Osteoblast (primary cell): ENCODE measurements around the gene IL34. TPM values are rescaled to one million over a fixed set of nuclear protein-coding genes. Genes with fewer than 3 reads are reported as not detected.
"Not testable (repeated sequence)": the region's sequence is repeated elsewhere in the genome, so short reads cannot be mapped to it uniquely, and the experiment has no call there.

Source experiments
- DNase-seq: peaks from one replicate; pipeline ENCODE4 v3.0.0; 2011; ENCODE audit warnings: low spot score, mixed read lengths; ENCODE audit not compliant: insufficient read length; ENCODE audit errors: missing footprints
- H2AFZ ChIP-seq: 2 replicates; pipeline ENCODE4 v1.6.0; 2011; ENCODE audit warnings: mild to moderate bottlenecking, low read length
- H3K27ac ChIP-seq: 2 replicates; pipeline ENCODE4 v1.5.1; 2011; ENCODE audit warnings: mild to moderate bottlenecking, low read depth, low read length, moderate library complexity
- H3K27me3 ChIP-seq: 2 replicates; pipeline ENCODE4 v1.6.0; 2012; ENCODE audit warnings: mild to moderate bottlenecking, control low read depth, inconsistent platforms, low read length, moderate library complexity; ENCODE audit not compliant: insufficient read depth
- H3K36me3 ChIP-seq: 2 replicates; pipeline ENCODE4 v1.5.1; 2011; ENCODE audit warnings: mild to moderate bottlenecking, low read length, control low read depth, moderate library complexity; ENCODE audit not compliant: insufficient read depth
- H3K4me1 ChIP-seq: 2 replicates; pipeline ENCODE4 v1.5.1; 2011; ENCODE audit warnings: mild to moderate bottlenecking, low read length, control low read depth, moderate library complexity; ENCODE audit not compliant: insufficient read depth
- H3K4me2 ChIP-seq: 2 replicates; pipeline ENCODE4 v1.6.0; 2011; ENCODE audit warnings: mild to moderate bottlenecking, low read length; ENCODE audit not compliant: insufficient read depth
- H3K4me3 ChIP-seq: fragments of 200-600 bp; sonication (generic); 3 replicates; pipeline ENCODE4 v1.5.1; 2012; ENCODE audit warnings: mild to moderate bottlenecking, low read length, inconsistent platforms; ENCODE audit not compliant: insufficient read depth
- H3K79me2 ChIP-seq: 2 replicates; pipeline ENCODE4 v1.6.0; 2012; ENCODE audit warnings: mild to moderate bottlenecking, low read length, control low read depth, inconsistent platforms; ENCODE audit not compliant: insufficient read depth
- H3K9me3 ChIP-seq: 2 replicates; pipeline ENCODE4 v1.5.1; 2011; ENCODE audit warnings: low read depth, low read length, control low read depth
- H4K20me1 ChIP-seq: 2 replicates; pipeline ENCODE4 v1.6.0; 2012; ENCODE audit warnings: mild to moderate bottlenecking, low read length, control low read depth; ENCODE audit not compliant: insufficient read depth
- CTCF ChIP-seq: IDR thresholded peaks from 2 replicates; pipeline ENCODE4 v1.5.1; 2011; ENCODE audit warnings: mild to moderate bottlenecking, low read depth, low read length, moderate library complexity; ENCODE audit errors: extremely low read depth
- total RNA-seq: library from RNA; depleted of rRNA; stranded (reverse); fragments of >200 nt; gene quantifications from 2 replicates; pipeline ENCODE4 v1.2.3, GENCODE V29; 2012

The IL34 gene
- total RNA-seq, 1 donor = 9.4 TPM

- H3K4me1 ChIP-seq = peaks cover 7% of the 10 kb centered on the region
- no peaks in the 10 kb centered on the region for H3K27me3 ChIP-seq
- H3K9me3 ChIP-seq = no peaks in the 10 kb centered on the region
- peaks cover 40% of the 10 kb centered on the region for H4K20me1 ChIP-seq
- H2AFZ ChIP-seq = no peak overlapping the region
- no peak overlapping the region for H3K27ac ChIP-seq
- no peak overlapping the region for H3K4me2 ChIP-seq
- H3K79me2 ChIP-seq = peaks cover 7% of the 10 kb centered on the region
- H3K36me3 ChIP-seq = peaks cover 69% of the 10 kb centered on the region
- no peak overlapping the region for H3K4me3 ChIP-seq
- TF ChIP-seq CTCF = no peak
- peak; percentile 83 for DNase-seq
These were observed 18.2 kb downstream of the IL34 start for GRCh38 chr16:70664325-70665112.

GRCh38 chr16:70665113-70665694, 18.8 kb downstream of the IL34 start:
- peak; percentile 43 for DNase-seq
- no peak overlapping the region for H3K27ac ChIP-seq
- no peaks in the 10 kb centered on the region for H3K9me3 ChIP-seq
- H4K20me1 ChIP-seq = peaks cover 40% of the 10 kb centered on the region
- H3K4me1 ChIP-seq = peaks cover 7% of the 10 kb centered on the region
- H2AFZ ChIP-seq = no peak overlapping the region
- H3K36me3 ChIP-seq = peaks cover 75% of the 10 kb centered on the region
- no peak overlapping the region for H3K4me2 ChIP-seq
- no peak overlapping the region for H3K4me3 ChIP-seq
- no peak for TF ChIP-seq CTCF
- H3K79me2 ChIP-seq = peaks cover 8% of the 10 kb centered on the region
- H3K27me3 ChIP-seq = no peaks in the 10 kb centered on the region

- Histone ChIP-seq H3K79me2 (peaks cover 14% of the 10 kb centered on the region), H3K4me3 (no peak overlapping the region), H2AFZ (no peak overlapping the region), H3K4me1 (peaks cover 7% of the 10 kb centered on the region), H3K27ac (no peak overlapping the region), H3K36me3 (peaks cover 84% of the 10 kb centered on the region), H4K20me1 (peaks cover 40% of the 10 kb centered on the region), H3K9me3 (no peaks in the 10 kb centered on the region), H3K4me2 (no peak overlapping the region), H3K27me3 (no peaks in the 10 kb centered on the region)
- DNase-seq = peak; percentile 91
- TF ChIP-seq CTCF = no peak
These were observed 19.7 kb downstream of the IL34 start for GRCh38 chr16:70665806-70666735.

GRCh38 chr16:70670175-70670574, 23.8 kb downstream of the IL34 start:
- Histone ChIP-seq H3K36me3 (peaks cover 95% of the 10 kb centered on the region), H3K79me2 (peaks cover 23% of the 10 kb centered on the region), H3K27me3 (no peaks in the 10 kb centered on the region), H3K9me3 (no peaks in the 10 kb centered on the region), H2AFZ (no peak overlapping the region), H3K4me1 (no peaks in the 10 kb centered on the region), H4K20me1 (peaks cover 23% of the 10 kb centered on the region), H3K4me3 (no peak overlapping the region), H3K4me2 (no peak overlapping the region), H3K27ac (no peak overlapping the region)
- peak; percentile 37 for DNase-seq
- no peak for TF ChIP-seq CTCF

GRCh38 chr16:70670938-70671337, 24.6 kb downstream of the IL34 start:
- H3K4me3 ChIP-seq, H3K9me3 ChIP-seq, H3K27me3 ChIP-seq, H3K27ac ChIP-seq, H3K4me2 ChIP-seq, H2AFZ ChIP-seq, H3K4me1 ChIP-seq: not testable (repeated sequence)
- Histone ChIP-seq H3K79me2 (peaks cover 27% of the 10 kb centered on the region), H3K36me3 (peaks cover 95% of the 10 kb centered on the region), H4K20me1 (peaks cover 22% of the 10 kb centered on the region)
- DNase-seq = peak; percentile 26
